GM04503 (cell line): ENCODE measurements around the gene TMEM181.
"Not testable (repeated sequence)": the region's sequence is repeated elsewhere in the genome, so short reads cannot be mapped to it uniquely, and the experiment has no call there.

Source experiments
- DNase-seq: peaks from one replicate; pipeline ENCODE4 v3.0.0-alpha.2; 2012; ENCODE audit warnings: low read depth

TMEM181 gene

GRCh38 chr6:158621694-158622544 lies 62.0 kb downstream of the TMEM181 start:
- no peak for DNase-seq

GRCh38 chr6:158622545-158623190 lies 62.8 kb downstream of the TMEM181 start:
- DNase-seq, result peak; percentile 28

GRCh38 chr6:158624684-158625682 lies 65.1 kb downstream of the TMEM181 start:
- no peak for DNase-seq

- DNase-seq, result no peak
Measured at GRCh38 chr6:158625881-158626305, 66.0 kb downstream of the TMEM181 start.

GRCh38 chr6:158626360-158627167 lies 66.7 kb downstream of the TMEM181 start:
- no peak for DNase-seq

GRCh38 chr6:158627168-158627939 lies 67.5 kb downstream of the TMEM181 start:
- no peak for DNase-seq

- no peak for DNase-seq
Measured at GRCh38 chr6:158627940-158628211, 68.0 kb downstream of the TMEM181 start.

GRCh38 chr6:158628542-158628941 lies 68.7 kb downstream of the TMEM181 start:
- DNase-seq, result no peak

- DNase-seq, result no peak
Measured at GRCh38 chr6:158629367-158630221, 69.7 kb downstream of the TMEM181 start.

GRCh38 chr6:158630938-158631616 lies 71.2 kb downstream of the TMEM181 start:
- no peak for DNase-seq

GRCh38 chr6:158631678-158632537 lies 72.0 kb downstream of the TMEM181 start:
- DNase-seq, result no peak

GRCh38 chr6:158632538-158633119 lies 72.7 kb downstream of the TMEM181 start:
- not testable (repeated sequence) for DNase-seq

GRCh38 chr6:158633127-158633526 lies 73.2 kb downstream of the TMEM181 start:
- no peak for DNase-seq

GRCh38 chr6:158634695-158635426 lies 75.0 kb downstream of the TMEM181 start:
- no peak for DNase-seq

- no peak for DNase-seq
Measured at GRCh38 chr6:158635427-158636073, 75.7 kb downstream of the TMEM181 start.

GRCh38 chr6:158636778-158637177 lies 76.9 kb downstream of the TMEM181 start:
- DNase-seq, result no peak
